ENCODE measurements around the gene EFNA1.

Gene EFNA1

DNA sequence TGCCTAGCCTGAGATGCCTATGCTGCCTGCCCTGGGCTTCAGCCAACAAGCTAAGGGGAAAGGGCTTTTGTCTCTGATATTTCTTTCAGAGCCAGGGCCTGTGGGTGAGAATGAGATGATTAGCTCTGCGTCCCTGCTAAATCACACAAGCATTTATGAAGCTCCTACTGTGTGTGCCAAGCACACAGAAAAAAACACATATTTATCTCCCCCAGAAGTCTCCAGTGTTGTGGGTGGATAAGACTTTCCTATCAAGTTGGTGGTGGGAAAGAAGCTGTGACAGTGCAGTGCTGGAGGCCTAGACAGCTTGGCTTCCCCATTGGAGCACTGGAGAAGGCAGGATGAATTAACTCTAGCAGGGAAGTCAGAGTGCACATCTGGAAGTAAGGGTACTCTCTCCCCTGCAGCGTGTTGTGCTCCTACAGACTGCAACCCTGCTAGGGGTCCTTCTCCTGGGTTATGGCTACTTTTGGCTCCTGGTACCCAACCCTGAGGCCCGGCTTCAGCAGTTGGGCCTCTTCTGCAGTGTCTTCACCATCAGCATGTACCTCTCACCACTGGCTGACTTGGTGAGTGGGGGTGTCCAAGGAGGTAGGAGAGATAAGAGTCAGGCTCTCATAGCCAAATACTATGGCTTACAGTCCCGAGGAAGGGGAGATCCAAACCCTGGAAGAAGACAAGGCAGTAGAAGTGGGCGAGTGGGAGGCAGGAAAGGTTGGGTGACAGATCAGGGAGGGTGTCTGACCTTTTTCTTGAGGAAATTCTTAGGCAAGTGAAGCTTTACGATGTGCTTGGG, 9.7 kb downstream of the EFNA1 start:
- Histone ChIP-seq H3K4me3 (ENCODE audit: low read depth, low read length) (no peak overlapping the region), H3K9me3 (ENCODE audit: control insufficient read depth, insufficient read depth, low read depth, low read length) (no peaks in the 10 kb centered on the region), H3K36me3 (ENCODE audit: control insufficient read depth in 2 of 2, insufficient read depth in 1 of 2, low read length in 2 of 2) (peaks cover 3 to 41% of the 10 kb centered on the region in 2 experiments; a peak in 2 of 3 replicates), H3K27ac (ENCODE audit: extremely low read depth, low read depth, low read length) (no peak overlapping the region), H3K4me1 (ENCODE audit: control insufficient read depth, insufficient read depth, low read length) (no peaks in the 10 kb centered on the region)
- TF ChIP-seq PRDM1 (tag by site-specific recombination; IDR thresholded peaks at IDR 0.05): 0 out of 2 replicates have a peak, but pooled peaks have one; percentile 21
- TF ChIP-seq ZNF175 (tag by site-specific recombination; IDR thresholded peaks at IDR 0.05): no peak
- POLR2A ChIA-PET: interaction anchor here (1.0 to 1.6 kb wide), 3 partner anchors 11 to 87 kb away, joined by 3 to 7 read pairs (median 3); no protein-coding TSS in a partner anchor
- CTCF ChIA-PET: interaction anchor here (0.7 to 1.9 kb wide), 8 partner anchors 11 to 606 kb away, joined by 3 to 7 read pairs (median 4); partner anchors contain the start of gene KRTCAP2

GRCh38 chr1:155139895-155140629, 12.4 kb downstream of the EFNA1 start, which contains the start of gene DPM3:
TSS of gene DPM3 (minus strand) at chr1:155140531. CDS start at chr1:155140240, 291 bp downstream.
- H3K36me3 ChIP-seq (ENCODE audit: control insufficient read depth in 2 of 2, insufficient read depth in 1 of 2, low read length in 2 of 2): peaks cover 0 to 19% of the 10 kb centered on the region in 2 experiments; a peak in 2 of 3 replicates
- TF ChIP-seq ZNF335 (tag by site-specific recombination; conservative IDR thresholded peaks at IDR 0.05) (peak; percentile 96), ZNF2 (tag by site-specific recombination; IDR thresholded peaks at IDR 0.05) (peak; percentile 76; the same call in 1 of the 2 replicates), ZNF423 (tag by site-specific recombination; IDR thresholded peaks at IDR 0.05) (no peak), ZNF76 (tag by site-specific recombination; IDR thresholded peaks at IDR 0.05; ENCODE audit: borderline replicate concordance, low read depth) (peak; percentile 97), ZFP41 (tag by site-specific recombination; IDR thresholded peaks at IDR 0.05; ENCODE audit: borderline replicate concordance) (no peak), PRDM4 (tag by site-specific recombination; IDR thresholded peaks at IDR 0.05) (peak; percentile 28; the same call in 1 of the 2 replicates), KLF9 (tag by site-specific recombination; IDR thresholded peaks at IDR 0.05; ENCODE audit: low read depth) (0 out of 2 replicates have a peak, but pooled peaks have one; percentile 29), ZNF169 (tag by site-specific recombination; IDR thresholded peaks at IDR 0.05) (no peak), ZNF600 (tag by site-specific recombination; IDR thresholded peaks at IDR 0.05) (peak; percentile 45; the same call in 1 of the 2 replicates), ZNF155 (tag by site-specific recombination; IDR thresholded peaks at IDR 0.05) (no peak), ZNF146 (tag by site-specific recombination; IDR thresholded peaks at IDR 0.05) (0 out of 2 replicates have a peak, but pooled peaks have one; percentile 2), ZNF184 (tag by site-specific recombination; IDR thresholded peaks at IDR 0.05) (no peak), ZEB2 (tag by site-specific recombination; IDR thresholded peaks at IDR 0.05) (peak; percentile 71), KLF8 (tag by site-specific recombination; IDR thresholded peaks at IDR 0.05) (peak; percentile 75), TSHZ1 (tag by site-specific recombination; IDR thresholded peaks at IDR 0.05; ENCODE audit: borderline replicate concordance) (no peak), ZNF624 (tag by site-specific recombination; IDR thresholded peaks at IDR 0.05) (no peak)
- TF ChIP-seq, protein P1, sequence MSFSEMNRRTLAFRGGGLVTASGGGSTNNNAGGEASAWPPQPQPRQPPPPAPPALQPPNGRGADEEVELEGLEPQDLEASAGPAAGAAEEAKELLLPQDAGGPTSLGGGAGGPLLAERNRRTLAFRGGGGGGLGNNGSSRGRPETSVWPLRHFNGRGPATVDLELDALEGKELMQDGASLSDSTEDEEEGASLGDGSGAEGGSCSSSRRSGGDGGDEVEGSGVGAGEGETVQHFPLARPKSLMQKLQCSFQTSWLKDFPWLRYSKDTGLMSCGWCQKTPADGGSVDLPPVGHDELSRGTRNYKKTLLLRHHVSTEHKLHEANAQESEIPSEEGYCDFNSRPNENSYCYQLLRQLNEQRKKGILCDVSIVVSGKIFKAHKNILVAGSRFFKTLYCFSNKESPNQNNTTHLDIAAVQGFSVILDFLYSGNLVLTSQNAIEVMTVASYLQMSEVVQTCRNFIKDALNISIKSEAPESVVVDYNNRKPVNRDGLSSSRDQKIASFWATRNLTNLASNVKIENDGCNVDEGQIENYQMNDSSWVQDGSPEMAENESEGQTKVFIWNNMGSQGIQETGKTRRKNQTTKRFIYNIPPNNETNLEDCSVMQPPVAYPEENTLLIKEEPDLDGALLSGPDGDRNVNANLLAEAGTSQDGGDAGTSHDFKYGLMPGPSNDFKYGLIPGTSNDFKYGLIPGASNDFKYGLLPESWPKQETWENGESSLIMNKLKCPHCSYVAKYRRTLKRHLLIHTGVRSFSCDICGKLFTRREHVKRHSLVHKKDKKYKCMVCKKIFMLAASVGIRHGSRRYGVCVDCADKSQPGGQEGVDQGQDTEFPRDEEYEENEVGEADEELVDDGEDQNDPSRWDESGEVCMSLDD (tag by site-specific recombination; IDR thresholded peaks at IDR 0.05): peak; percentile 85
- TF ChIP-seq, protein P2, sequence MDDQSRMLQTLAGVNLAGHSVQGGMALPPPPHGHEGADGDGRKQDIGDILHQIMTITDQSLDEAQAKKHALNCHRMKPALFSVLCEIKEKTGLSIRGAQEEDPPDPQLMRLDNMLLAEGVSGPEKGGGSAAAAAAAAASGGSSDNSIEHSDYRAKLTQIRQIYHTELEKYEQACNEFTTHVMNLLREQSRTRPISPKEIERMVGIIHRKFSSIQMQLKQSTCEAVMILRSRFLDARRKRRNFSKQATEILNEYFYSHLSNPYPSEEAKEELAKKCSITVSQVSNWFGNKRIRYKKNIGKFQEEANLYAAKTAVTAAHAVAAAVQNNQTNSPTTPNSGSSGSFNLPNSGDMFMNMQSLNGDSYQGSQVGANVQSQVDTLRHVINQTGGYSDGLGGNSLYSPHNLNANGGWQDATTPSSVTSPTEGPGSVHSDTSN (CRISPR knock-in tag; IDR thresholded peaks at IDR 0.05): no peak

More at GRCh38 chr1:155139895-155140629, 12.4 kb downstream of the EFNA1 start, which contains the start of gene DPM3:
- Histone ChIP-seq H3K27ac (ENCODE audit: extremely low read depth, low read depth, low read length) (peak within 1 kb of the TSS; percentile 60), H3K4me1 (ENCODE audit: control insufficient read depth, insufficient read depth, low read length) (no peaks in the 10 kb centered on the region), H3K4me3 (ENCODE audit: low read depth, low read length) (peak within 1 kb of the TSS; percentile 79), H3K9me3 (ENCODE audit: control insufficient read depth, insufficient read depth, low read depth, low read length) (no peaks in the 10 kb centered on the region)
- ChIA-PET POLR2A (interaction anchor here (1.0 to 1.5 kb wide), 4 partner anchors 12 to 55 kb away, joined by 3 to 5 read pairs (median 4); no protein-coding TSS in a partner anchor), CTCF (interaction anchor here (1.0 to 1.1 kb wide), 3 partner anchors 31 to 54 kb away, joined by 3 read pairs; partner anchors contain the start of gene KRTCAP2)

All from HEK293 (cell line).